ENCODE measurements around the gene UNC119.

GRCh38 chr17:28534740-28535375 is 17.6 kb downstream of the UNC119 start:
- TF ChIP-seq YY1 (IDR thresholded peaks at IDR 0.05; ENCODE audit: insufficient read depth, insufficient read length), result no peak
- no peak for TF ChIP-seq SUZ12 (IDR thresholded peaks at IDR 0.05; ENCODE audit: extremely low read depth, insufficient read depth, insufficient read length)
- TF ChIP-seq ZNF274 (IDR thresholded peaks at IDR 0.05; ENCODE audit: low read depth, low read length), result no peak
